ENCODE results near the gene NKAIN2.

DNA sequence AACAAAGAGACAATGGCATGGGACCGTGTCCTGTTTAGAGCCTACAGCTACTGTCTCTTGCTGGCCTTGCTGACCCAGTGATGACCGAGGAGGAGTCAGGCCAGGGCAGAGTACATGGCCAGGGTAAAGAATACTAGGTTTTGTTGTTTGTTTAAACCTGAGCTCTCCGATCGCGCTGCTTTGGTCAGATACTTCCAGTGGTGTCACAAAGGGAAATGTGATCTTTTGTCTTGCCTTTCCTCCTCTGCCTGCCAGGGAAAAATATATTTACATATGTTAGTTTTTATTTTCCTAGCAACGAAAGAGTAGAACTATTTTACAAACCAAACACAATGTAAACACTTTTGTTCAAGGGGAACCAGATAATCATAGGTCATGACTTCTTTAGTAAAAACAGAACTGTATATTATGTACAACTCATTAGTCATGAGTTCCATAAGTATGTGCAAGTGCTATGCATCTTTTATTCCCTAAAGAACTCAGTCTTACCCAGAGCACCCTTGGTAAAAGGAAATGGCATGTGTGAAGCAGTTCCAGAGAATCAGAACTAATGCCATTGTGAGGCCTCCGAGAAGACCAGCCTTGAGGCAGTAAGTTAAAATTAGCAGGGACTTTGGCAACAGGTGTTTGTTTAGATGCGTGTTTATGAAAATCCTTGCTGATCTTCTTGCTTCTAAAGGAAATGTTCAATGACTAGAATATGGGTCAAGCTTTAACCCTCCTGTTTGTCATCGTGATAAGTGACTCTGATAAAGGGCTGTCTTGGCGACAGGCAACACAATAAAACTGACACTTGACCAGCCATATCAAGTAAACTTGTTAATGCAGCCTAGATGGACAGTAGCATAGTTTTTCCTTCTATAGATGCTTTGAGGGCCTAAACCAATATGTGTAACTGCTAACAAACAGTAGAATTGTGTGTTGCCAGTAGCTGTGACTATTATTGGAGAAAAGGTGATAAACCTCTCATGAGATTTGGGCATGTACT is 204.6 kb downstream of the NKAIN2 start:
- TF ChIP-seq, protein P1, sequence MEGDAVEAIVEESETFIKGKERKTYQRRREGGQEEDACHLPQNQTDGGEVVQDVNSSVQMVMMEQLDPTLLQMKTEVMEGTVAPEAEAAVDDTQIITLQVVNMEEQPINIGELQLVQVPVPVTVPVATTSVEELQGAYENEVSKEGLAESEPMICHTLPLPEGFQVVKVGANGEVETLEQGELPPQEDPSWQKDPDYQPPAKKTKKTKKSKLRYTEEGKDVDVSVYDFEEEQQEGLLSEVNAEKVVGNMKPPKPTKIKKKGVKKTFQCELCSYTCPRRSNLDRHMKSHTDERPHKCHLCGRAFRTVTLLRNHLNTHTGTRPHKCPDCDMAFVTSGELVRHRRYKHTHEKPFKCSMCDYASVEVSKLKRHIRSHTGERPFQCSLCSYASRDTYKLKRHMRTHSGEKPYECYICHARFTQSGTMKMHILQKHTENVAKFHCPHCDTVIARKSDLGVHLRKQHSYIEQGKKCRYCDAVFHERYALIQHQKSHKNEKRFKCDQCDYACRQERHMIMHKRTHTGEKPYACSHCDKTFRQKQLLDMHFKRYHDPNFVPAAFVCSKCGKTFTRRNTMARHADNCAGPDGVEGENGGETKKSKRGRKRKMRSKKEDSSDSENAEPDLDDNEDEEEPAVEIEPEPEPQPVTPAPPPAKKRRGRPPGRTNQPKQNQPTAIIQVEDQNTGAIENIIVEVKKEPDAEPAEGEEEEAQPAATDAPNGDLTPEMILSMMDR (optimal IDR thresholded peaks at IDR 0.05 in 1 of 3, IDR thresholded peaks at IDR 0.05 in 1 of 3, conservative IDR thresholded peaks at IDR 0.05 in 1 of 3; ENCODE audit: extremely low read depth in 1 of 3, insufficient read depth in 2 of 3, low read length in 3 of 3) = no peak
- no peak for TF ChIP-seq EZH2 (IDR thresholded peaks at IDR 0.05; ENCODE audit: low read length)
